ENCODE measurements around the gene SDR42E1. TPM values are rescaled to one million over a fixed set of nuclear protein-coding genes. Genes with fewer than 3 reads are reported as not detected.

The SDR42E1 gene
- total RNA-seq, 5 donors from 2014 or later (not counting 1 experiment from before 2014, with no cell fraction given), result 3.0 to 7.4 (median 5.0) TPM

- Histone ChIP-seq H3K36me3 (ENCODE audit: control insufficient read depth in 2 of 2, extremely low read depth in 1 of 2, insufficient read depth in 1 of 2, low read length in 1 of 2) (no peaks in the 10 kb centered on the region), H3K4me1 (ENCODE audit: control insufficient read depth in 1 of 2, extremely low read depth in 1 of 2, insufficient read depth in 2 of 2, low read length in 2 of 2) (no peaks in the 10 kb centered on the region), H3K27me3 (replicated peaks in 1 of 2; ENCODE audit: control insufficient read depth in 2 of 2, extremely low read depth in 1 of 2, insufficient read depth in 2 of 2, low read length in 1 of 2) (peaks cover 6 to 16% of the 10 kb centered on the region in 2 experiments), H3K4me3 (ENCODE audit: control insufficient read depth in 1 of 2, extremely low read depth in 1 of 2, low read length in 1 of 2) (no peak overlapping the region), H3K27ac (ENCODE audit: low read length) (no peak overlapping the region), H3K9me3 (no peaks in the 10 kb centered on the region)
- Mint-ChIP-seq H3K27me3 (peaks cover 33 to 40% of the 10 kb centered on the region in 2 donors), H3K4me1 (no peaks in the 10 kb centered on the region), H3K27ac (no peak overlapping the region), H3K36me3 (no peaks in the 10 kb centered on the region), H3K4me3 (no peak overlapping the region), H3K9me3 (no peaks in the 10 kb centered on the region)
- CTCF ChIA-PET, result no interaction called here
- ATAC-seq (replicated peaks in 1 of 4), result no peak
- DNase-seq, result no peak
- POLR2A ChIA-PET, result no interaction called here
- WGBS (ENCODE audit: insufficient coverage), result no CpG with 5 or more reads among the region's 7 CpGs
Measured at GRCh38 chr16:82023206-82023605, 11.9 kb upstream of the SDR42E1 start.

GRCh38 chr16:82020051-82020450 is 8.8 kb upstream of the SDR42E1 start:
- peaks cover 8 to 14% of the 10 kb centered on the region in 2 experiments for H3K27me3 ChIP-seq (replicated peaks in 1 of 2; ENCODE audit: control insufficient read depth in 2 of 2, extremely low read depth in 1 of 2, insufficient read depth in 2 of 2, low read length in 1 of 2)
- Mint-ChIP-seq H3K9me3 (peaks cover 2% of the 10 kb centered on the region in 3 donors), H3K36me3 (no peaks in the 10 kb centered on the region), H3K27me3 (peaks cover 34 to 37% of the 10 kb centered on the region in 2 donors), H3K4me1 (no peaks in the 10 kb centered on the region), H3K27ac (no peak overlapping the region), H3K4me3 (no peak overlapping the region)
- no peak overlapping the region for H3K27ac ChIP-seq (ENCODE audit: low read length)
- WGBS (ENCODE audit: insufficient coverage), result 93% methylated on average over 2 of the region's 5 CpGs
- H3K36me3 ChIP-seq (ENCODE audit: control insufficient read depth in 2 of 2, extremely low read depth in 1 of 2, insufficient read depth in 1 of 2, low read length in 1 of 2), result no peaks in the 10 kb centered on the region
- no peak for DNase-seq
- H3K4me1 ChIP-seq (ENCODE audit: control insufficient read depth in 1 of 2, extremely low read depth in 1 of 2, insufficient read depth in 2 of 2, low read length in 2 of 2), result no peaks in the 10 kb centered on the region
- no peak overlapping the region for H3K4me3 ChIP-seq (ENCODE audit: control insufficient read depth in 1 of 2, extremely low read depth in 1 of 2, low read length in 1 of 2)
- ATAC-seq (replicated peaks in 1 of 4), result no peak
- H3K9me3 ChIP-seq, result no peaks in the 10 kb centered on the region
- CTCF ChIA-PET, result interaction anchor here in 1 of 2 donors (0.7 kb wide), 1 partner anchor 311 kb away, joined by 7 read pairs; no protein-coding TSS in a partner anchor
- POLR2A ChIA-PET, result no interaction called here

- POLR2A ChIA-PET, result no interaction called here
- CTCF ChIA-PET, result no interaction called here
- 29% methylated on average over 5 of the region's 8 CpGs for WGBS (ENCODE audit: insufficient coverage)
Measured at GRCh38 chr16:82019535-82019934, 8.3 kb upstream of the SDR42E1 start.

GRCh38 chr16:82017911-82018568 is 6.8 kb upstream of the SDR42E1 start:
- Mint-ChIP-seq H3K4me1 (no peaks in the 10 kb centered on the region), H3K4me3 (no peak overlapping the region), H3K27me3 (peaks cover 22 to 27% of the 10 kb centered on the region in 2 donors), H3K36me3 (no peaks in the 10 kb centered on the region), H3K27ac (no peak overlapping the region), H3K9me3 (peaks cover 3 to 4% (median 4%) of the 10 kb centered on the region in 3 donors)
- Histone ChIP-seq H3K27ac (ENCODE audit: low read length) (no peak overlapping the region), H3K9me3 (no peaks in the 10 kb centered on the region), H3K4me1 (ENCODE audit: control insufficient read depth in 1 of 2, extremely low read depth in 1 of 2, insufficient read depth in 2 of 2, low read length in 2 of 2) (no peaks in the 10 kb centered on the region), H3K36me3 (ENCODE audit: control insufficient read depth in 2 of 2, extremely low read depth in 1 of 2, insufficient read depth in 1 of 2, low read length in 1 of 2) (no peaks in the 10 kb centered on the region), H3K27me3 (replicated peaks in 1 of 2; ENCODE audit: control insufficient read depth in 2 of 2, extremely low read depth in 1 of 2, insufficient read depth in 2 of 2, low read length in 1 of 2) (peaks cover 6 to 9% of the 10 kb centered on the region in 2 experiments), H3K4me3 (ENCODE audit: control insufficient read depth in 1 of 2, extremely low read depth in 1 of 2, low read length in 1 of 2) (no peak overlapping the region)
- POLR2A ChIA-PET, result no interaction called here
- DNase-seq, result no peak
- ATAC-seq (replicated peaks in 1 of 4), result no peak
- CTCF ChIA-PET, result no interaction called here
- no CpG with 5 or more reads among the region's 6 CpGs for WGBS (ENCODE audit: insufficient coverage)

More at GRCh38 chr16:82019535-82019934, 8.3 kb upstream of the SDR42E1 start:
- Histone ChIP-seq H3K36me3 (ENCODE audit: control insufficient read depth in 2 of 2, extremely low read depth in 1 of 2, insufficient read depth in 1 of 2, low read length in 1 of 2) (no peaks in the 10 kb centered on the region), H3K9me3 (no peaks in the 10 kb centered on the region), H3K27me3 (replicated peaks in 1 of 2; ENCODE audit: control insufficient read depth in 2 of 2, extremely low read depth in 1 of 2, insufficient read depth in 2 of 2, low read length in 1 of 2) (peaks cover 8 to 12% of the 10 kb centered on the region in 2 experiments), H3K27ac (ENCODE audit: low read length) (no peak overlapping the region), H3K4me1 (ENCODE audit: control insufficient read depth in 1 of 2, extremely low read depth in 1 of 2, insufficient read depth in 2 of 2, low read length in 2 of 2) (no peaks in the 10 kb centered on the region), H3K4me3 (ENCODE audit: control insufficient read depth in 1 of 2, extremely low read depth in 1 of 2, low read length in 1 of 2) (no peak overlapping the region)
- peaks cover 33 to 37% of the 10 kb centered on the region in 2 donors for H3K27me3 Mint-ChIP-seq
- ATAC-seq (replicated peaks in 1 of 4), result no peak
- DNase-seq, result no peak
- H3K4me1 Mint-ChIP-seq, result no peaks in the 10 kb centered on the region
- H3K36me3 Mint-ChIP-seq, result no peaks in the 10 kb centered on the region
- no peak overlapping the region for H3K27ac Mint-ChIP-seq
- no peak overlapping the region for H3K4me3 Mint-ChIP-seq
- H3K9me3 Mint-ChIP-seq, result peaks cover 3 to 4% (median 4%) of the 10 kb centered on the region in 3 donors

GRCh38 chr16:82016964-82017363 is 5.7 kb upstream of the SDR42E1 start:
- H3K27me3 Mint-ChIP-seq, result peaks cover 28 to 30% of the 10 kb centered on the region in 2 donors
- CTCF ChIA-PET, result no interaction called here

GRCh38 chr16:82016263-82016662 is 5.0 kb upstream of the SDR42E1 start:
- no peak overlapping the region for H3K4me3 Mint-ChIP-seq
- no peak overlapping the region for H3K27ac Mint-ChIP-seq
- no peak for DNase-seq
- no peaks in the 10 kb centered on the region for H3K36me3 Mint-ChIP-seq
- Histone ChIP-seq H3K4me1 (ENCODE audit: control insufficient read depth in 1 of 2, extremely low read depth in 1 of 2, insufficient read depth in 2 of 2, low read length in 2 of 2) (peaks cover 0 to 7% of the 10 kb centered on the region in 2 experiments), H3K27me3 (replicated peaks in 1 of 2; ENCODE audit: control insufficient read depth in 2 of 2, extremely low read depth in 1 of 2, insufficient read depth in 2 of 2, low read length in 1 of 2) (peaks cover 6 to 9% of the 10 kb centered on the region in 2 experiments), H3K9me3 (no peaks in the 10 kb centered on the region), H3K4me3 (ENCODE audit: control insufficient read depth in 1 of 2, extremely low read depth in 1 of 2, low read length in 1 of 2) (no peak overlapping the region), H3K27ac (ENCODE audit: low read length) (no peak overlapping the region), H3K36me3 (ENCODE audit: control insufficient read depth in 2 of 2, extremely low read depth in 1 of 2, insufficient read depth in 1 of 2, low read length in 1 of 2) (no peaks in the 10 kb centered on the region)
- CTCF ChIA-PET, result no interaction called here
- H3K9me3 Mint-ChIP-seq, result peaks cover 3 to 4% (median 4%) of the 10 kb centered on the region in 3 donors
- POLR2A ChIA-PET, result no interaction called here
- peaks cover 7 to 9% (median 8%) of the 10 kb centered on the region in 3 donors for H3K4me1 Mint-ChIP-seq
- H3K27me3 Mint-ChIP-seq, result peaks cover 30 to 34% of the 10 kb centered on the region in 2 donors
- ATAC-seq (replicated peaks in 1 of 4), result no peak
- WGBS (ENCODE audit: insufficient coverage), result no CpG with 5 or more reads among the region's 7 CpGs

More at GRCh38 chr16:82016964-82017363, 5.7 kb upstream of the SDR42E1 start:
- H3K4me3 Mint-ChIP-seq, result no peak overlapping the region
- POLR2A ChIA-PET, result no interaction called here
- peaks cover 3 to 4% (median 4%) of the 10 kb centered on the region in 3 donors for H3K9me3 Mint-ChIP-seq
- ATAC-seq (replicated peaks in 1 of 4) (no peak), DNase-seq (no peak)
- no peak overlapping the region for H3K27ac ChIP-seq (ENCODE audit: low read length)
- no peaks in the 10 kb centered on the region for H3K36me3 ChIP-seq (ENCODE audit: control insufficient read depth in 2 of 2, extremely low read depth in 1 of 2, insufficient read depth in 1 of 2, low read length in 1 of 2)
- no peaks in the 10 kb centered on the region for H3K9me3 ChIP-seq
- H3K4me1 Mint-ChIP-seq, result peaks cover 1 to 3% (median 2%) of the 10 kb centered on the region in 3 donors
- H3K36me3 Mint-ChIP-seq, result no peaks in the 10 kb centered on the region
- WGBS (ENCODE audit: insufficient coverage), result 100% methylated on average over 2 of the region's 2 CpGs
- H3K27me3 ChIP-seq (replicated peaks in 1 of 2; ENCODE audit: control insufficient read depth in 2 of 2, extremely low read depth in 1 of 2, insufficient read depth in 2 of 2, low read length in 1 of 2), result peaks cover 6 to 9% of the 10 kb centered on the region in 2 experiments
- H3K4me3 ChIP-seq (ENCODE audit: control insufficient read depth in 1 of 2, extremely low read depth in 1 of 2, low read length in 1 of 2), result no peak overlapping the region
- H3K27ac Mint-ChIP-seq, result no peak overlapping the region
- H3K4me1 ChIP-seq (ENCODE audit: control insufficient read depth in 1 of 2, extremely low read depth in 1 of 2, insufficient read depth in 2 of 2, low read length in 2 of 2), result no peaks in the 10 kb centered on the region
